HFF-Myc (cell line): ENCODE data around the gene CAMTA1.

Experiments
- DNase-seq: peaks from one replicate; pipeline ENCODE4 v3.0.0-alpha.2; 2011; ENCODE audit warnings: low read depth; ENCODE audit errors: extremely low read depth
- H3K4me3 ChIP-seq: replicated peaks from 2 replicates; pipeline ENCODE4 v1.5.1; 2011; ENCODE audit warnings: low read depth, mild to moderate bottlenecking, control low read depth, low read length
- TF ChIP-seq, protein P1 (sequence below): IDR thresholded peaks from 2 replicates; pipeline ENCODE4 v1.5.1; 2012; ENCODE audit warnings: mild to moderate bottlenecking, low read depth, low read length, control low read depth; ENCODE audit errors: missing control alignments

Gene CAMTA1

DNA sequence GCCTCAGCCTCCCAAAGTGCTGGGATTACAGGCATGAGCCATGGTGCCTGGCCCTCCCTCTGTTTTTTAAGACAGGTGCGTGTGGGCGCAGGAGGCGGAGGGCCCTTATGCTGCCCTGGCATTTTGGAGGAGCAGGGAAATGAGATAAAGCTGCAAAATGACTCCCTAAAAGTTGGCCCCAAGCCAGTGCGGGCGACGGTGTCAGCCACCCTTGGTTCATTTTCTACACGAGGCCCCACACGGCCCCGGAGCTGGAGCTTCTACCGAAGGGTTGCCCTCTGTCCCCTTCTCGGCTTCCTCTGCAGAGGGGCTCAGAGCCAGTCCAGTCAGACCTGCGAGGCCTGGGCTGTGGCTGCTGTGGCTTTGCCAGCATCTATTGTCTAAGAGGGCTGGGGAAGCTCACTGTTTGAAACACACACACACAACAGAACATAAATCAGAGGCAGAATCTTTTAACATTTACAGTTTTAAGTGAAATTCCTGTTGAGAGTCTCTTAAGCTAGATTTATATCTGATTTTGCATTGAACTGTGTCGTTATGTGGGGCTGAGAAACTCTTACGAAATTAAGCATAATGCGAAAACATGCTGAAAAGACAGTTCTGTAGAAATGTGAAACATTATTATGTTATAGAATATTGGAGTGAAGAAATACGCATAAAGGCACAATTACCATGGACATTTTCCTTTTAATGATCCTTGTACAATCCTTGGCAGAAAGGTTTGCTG lies 255.9 kb downstream of the CAMTA1 start:
- TF ChIP-seq, protein P1, sequence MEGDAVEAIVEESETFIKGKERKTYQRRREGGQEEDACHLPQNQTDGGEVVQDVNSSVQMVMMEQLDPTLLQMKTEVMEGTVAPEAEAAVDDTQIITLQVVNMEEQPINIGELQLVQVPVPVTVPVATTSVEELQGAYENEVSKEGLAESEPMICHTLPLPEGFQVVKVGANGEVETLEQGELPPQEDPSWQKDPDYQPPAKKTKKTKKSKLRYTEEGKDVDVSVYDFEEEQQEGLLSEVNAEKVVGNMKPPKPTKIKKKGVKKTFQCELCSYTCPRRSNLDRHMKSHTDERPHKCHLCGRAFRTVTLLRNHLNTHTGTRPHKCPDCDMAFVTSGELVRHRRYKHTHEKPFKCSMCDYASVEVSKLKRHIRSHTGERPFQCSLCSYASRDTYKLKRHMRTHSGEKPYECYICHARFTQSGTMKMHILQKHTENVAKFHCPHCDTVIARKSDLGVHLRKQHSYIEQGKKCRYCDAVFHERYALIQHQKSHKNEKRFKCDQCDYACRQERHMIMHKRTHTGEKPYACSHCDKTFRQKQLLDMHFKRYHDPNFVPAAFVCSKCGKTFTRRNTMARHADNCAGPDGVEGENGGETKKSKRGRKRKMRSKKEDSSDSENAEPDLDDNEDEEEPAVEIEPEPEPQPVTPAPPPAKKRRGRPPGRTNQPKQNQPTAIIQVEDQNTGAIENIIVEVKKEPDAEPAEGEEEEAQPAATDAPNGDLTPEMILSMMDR: no peak
- DNase-seq: no peak
- H3K4me3 ChIP-seq: no peak overlapping the region

DNA sequence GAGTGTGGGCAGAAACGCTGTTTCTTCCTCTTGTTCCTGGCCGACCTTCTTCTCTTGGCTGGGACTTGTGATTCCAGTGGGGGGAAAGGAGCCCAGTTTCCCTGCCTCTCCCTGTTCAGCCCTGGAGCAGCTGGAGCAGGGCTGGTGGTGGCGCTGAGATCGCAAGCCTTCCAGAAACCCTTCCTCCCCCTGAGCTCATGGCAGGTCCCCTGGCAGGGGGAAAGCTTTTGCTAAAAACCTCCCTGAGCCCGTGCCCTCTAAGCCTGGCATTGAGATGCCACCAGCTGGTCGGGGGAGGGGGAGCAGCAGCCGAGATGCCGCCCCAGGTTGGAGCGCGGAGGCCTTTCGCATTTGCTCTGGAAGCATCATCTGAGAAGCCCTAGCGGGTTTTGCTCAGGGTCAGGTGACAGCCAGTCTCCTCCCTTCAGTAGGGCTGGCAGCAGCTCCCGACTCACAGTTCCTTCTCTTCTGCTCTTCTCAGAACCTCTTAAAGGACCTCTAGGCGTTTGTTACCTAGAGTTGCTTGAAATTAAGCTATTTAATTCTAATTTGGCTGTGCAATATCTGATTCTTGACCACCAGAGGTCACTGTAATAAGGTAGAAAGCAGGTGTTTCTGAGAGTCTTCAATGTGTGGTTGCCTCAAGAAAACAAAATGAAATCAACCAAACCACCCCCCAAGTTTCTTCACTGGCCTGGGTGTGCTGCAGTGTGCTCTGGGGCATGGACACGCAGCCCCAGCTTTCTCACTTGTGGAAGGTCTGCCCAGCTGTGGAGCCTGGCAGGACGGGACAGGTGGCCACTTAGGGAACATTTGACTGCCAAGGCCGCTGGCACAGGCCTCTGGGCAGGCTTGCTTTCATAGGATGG lies 257.3 kb downstream of the CAMTA1 start:
- peak; percentile 9 for DNase-seq
- TF ChIP-seq, protein P1: peak; percentile 53

DNA sequence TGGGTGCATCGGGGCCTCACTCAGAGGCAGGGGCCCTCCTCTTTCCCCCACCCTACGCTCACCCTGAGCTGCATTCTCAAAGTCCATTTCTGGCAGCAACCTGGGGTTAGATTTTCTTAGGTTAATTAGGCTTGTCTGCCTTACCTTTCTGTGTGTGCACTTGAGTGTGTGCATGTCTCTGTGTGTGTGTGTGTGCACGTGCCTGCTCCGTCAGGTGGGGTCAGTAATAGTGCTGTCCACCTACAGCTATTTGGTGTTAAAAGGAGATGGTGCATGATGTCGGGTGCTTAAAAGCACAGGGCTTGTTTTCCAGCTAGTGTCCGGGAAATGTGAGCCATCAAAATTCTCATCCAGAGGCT lies 257.9 kb downstream of the CAMTA1 start:
- DNase-seq: no peak
- TF ChIP-seq, protein P1: no peak
- H3K4me3 ChIP-seq: no peak overlapping the region

More for the DNA sequence above, 257.3 kb downstream of the CAMTA1 start:
- H3K4me3 ChIP-seq: no peak overlapping the region

DNA sequence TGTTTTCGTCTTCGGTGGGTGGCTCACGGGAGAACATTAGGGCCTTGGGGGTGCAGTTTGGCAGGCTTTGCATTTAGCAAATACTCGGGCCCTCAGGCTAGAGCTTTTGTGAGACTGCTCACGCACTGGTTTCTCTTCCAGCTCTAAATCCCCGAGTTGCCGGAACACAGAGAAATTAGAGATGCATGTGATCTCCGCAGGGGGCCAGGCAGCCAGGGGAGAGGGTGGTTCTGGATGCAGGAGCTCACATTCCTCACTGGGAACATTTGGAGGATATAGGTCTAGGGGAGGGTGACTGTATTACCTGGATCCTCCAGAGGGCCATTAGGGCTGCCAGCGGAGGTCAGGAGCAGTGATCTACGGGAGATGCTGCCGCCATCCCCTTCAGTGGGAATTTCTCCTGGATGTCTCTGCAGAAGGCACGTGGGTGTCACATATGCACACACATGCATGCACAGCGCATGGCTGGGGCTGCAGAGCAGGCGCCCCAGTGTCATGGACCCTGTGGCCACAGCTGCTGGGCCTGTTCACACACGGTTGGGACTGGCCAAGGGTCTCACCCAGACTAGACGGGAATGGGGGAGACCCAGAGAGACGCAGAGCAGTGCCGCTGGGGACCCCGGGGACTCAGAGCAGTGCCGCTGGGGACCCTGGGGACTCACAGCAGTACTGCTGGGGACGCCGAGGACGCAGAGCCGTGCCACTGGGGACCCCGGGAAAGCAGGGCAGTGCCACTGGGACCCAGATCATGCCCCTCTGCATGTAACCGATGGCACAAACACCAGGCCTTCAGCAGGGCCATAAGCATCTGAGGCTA lies 258.7 kb downstream of the CAMTA1 start:
- TF ChIP-seq, protein P1: no peak
- DNase-seq: no peak
- no peak overlapping the region for H3K4me3 ChIP-seq

DNA sequence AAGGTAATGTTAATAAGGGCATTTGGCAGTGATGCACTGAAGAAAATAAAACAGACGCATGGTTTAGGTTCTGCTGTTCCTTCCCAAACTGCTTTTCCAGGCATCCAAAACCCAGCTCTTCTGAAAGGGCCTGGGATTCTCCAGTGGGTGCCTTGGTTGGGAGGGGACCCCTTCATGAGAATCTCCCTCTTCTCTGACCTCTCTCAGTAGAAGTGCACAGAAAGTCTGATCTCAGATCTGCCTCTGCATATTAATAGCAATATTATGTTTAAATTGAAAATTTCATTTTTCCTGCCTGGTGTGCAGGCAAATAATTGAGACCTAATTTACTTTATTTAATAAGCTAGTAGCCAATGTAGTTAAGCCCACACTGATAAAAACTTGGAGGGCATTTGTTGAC lies 260.6 kb downstream of the CAMTA1 start:
- H3K4me3 ChIP-seq: no peak overlapping the region
- DNase-seq: no peak
- TF ChIP-seq, protein P1: no peak

DNA sequence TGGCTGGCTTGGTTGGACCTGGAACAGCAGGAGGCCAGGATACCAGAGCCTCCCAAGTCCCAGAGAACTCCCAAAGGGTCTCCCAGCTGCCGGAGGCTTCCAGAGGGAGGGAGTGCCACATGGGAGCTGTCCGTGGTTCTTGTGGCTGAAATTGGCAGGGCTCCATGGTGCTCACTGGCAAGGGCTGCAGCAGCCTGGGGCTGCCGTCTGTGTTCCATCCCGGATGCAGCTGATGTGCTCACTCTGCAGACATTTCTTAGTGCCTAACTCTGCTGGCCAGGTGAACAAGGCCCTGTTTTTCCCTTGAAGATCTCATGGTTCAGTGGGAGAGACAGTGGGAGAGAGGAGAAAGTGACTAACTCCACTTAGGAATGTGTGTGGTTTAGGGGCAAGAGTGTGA lies 261.1 kb downstream of the CAMTA1 start:
- TF ChIP-seq, protein P1: no peak
- DNase-seq: peak; percentile 51
- no peak overlapping the region for H3K4me3 ChIP-seq
